Kidney (tissue), 22 donors: Measurements from ENCODE around the gene EXO5. TPM values are rescaled to one million over a fixed set of nuclear protein-coding genes. Genes with fewer than 3 reads are reported as not detected.

ENCODE experiments used
- DNase-seq, 5 donors: peaks; one replicate each; pipeline ENCODE4 v3.0.0-alpha.2; 2013 to 2020
- FAIRE-seq: peaks from 2 replicates; lab custom pipeline; 2012; peaks lifted over from hg19 to GRCh38; lab: Jason Lieb, UNC
- H3K27ac ChIP-seq, 2 donors: one replicate each; pipeline ENCODE4 v1.7.0; 2013; ENCODE audit warnings: low read depth in 2 of 2, low read length in 2 of 2, inconsistent platforms in 1 of 2
- H3K27me3 ChIP-seq: one replicate; pipeline ENCODE4 v1.7.1; 2013; ENCODE audit warnings: low read length, inconsistent platforms; ENCODE audit not compliant: control insufficient read depth, insufficient read depth
- H3K36me3 ChIP-seq, 3 donors: one replicate each; pipeline versions ENCODE4 v1.7.0 to v1.7.1; 2013; ENCODE audit warnings: low read length in 3 of 3, control low read depth in 1 of 3, inconsistent platforms in 1 of 3; ENCODE audit not compliant: insufficient read depth in 3 of 3, control insufficient read depth in 2 of 3
- H3K4me1 ChIP-seq, 3 donors: one replicate each; pipeline versions ENCODE4 v1.7.0 to v1.7.1; 2013; ENCODE audit warnings: low read length in 3 of 3, inconsistent platforms in 1 of 3, low read depth in 1 of 3; ENCODE audit not compliant: control insufficient read depth in 2 of 3, insufficient read depth in 2 of 3
- H3K4me3 ChIP-seq, 3 donors: one replicate each; pipeline versions ENCODE4 v1.7.0 to v1.8.1; 2013; ENCODE audit warnings: low read length in 3 of 3, control low read depth in 1 of 3, inconsistent platforms in 1 of 3
- H3K9ac ChIP-seq, 3 donors: one replicate each; pipeline versions ENCODE4 v1.7.0 to v1.7.1; 2013; ENCODE audit warnings: low read length in 3 of 3, control low read depth in 1 of 3, inconsistent platforms in 1 of 3
- H3K9me3 ChIP-seq, 3 donors: one replicate each; pipeline versions ENCODE4 v1.7.0 to v1.7.1; 2013; ENCODE audit warnings: low read length in 3 of 3, control low read depth in 1 of 3, inconsistent platforms in 1 of 3; ENCODE audit not compliant: control insufficient read depth in 2 of 3, insufficient read depth in 1 of 3
- intact Hi-C: fragments of 100-400 bp; cut with DNase I; formaldehyde crosslinking; loops from one replicate; pipeline ENCODE4 v1.11.1; 2022
- long read RNA-seq, 10 donors: library from polyadenylated mRNA in 1 of 10; unstranded in 1 of 10; transcript quantifications; one replicate each; pipeline ENCODE4 v2.0.0 and lab custom pipeline, GENCODE V29; 2021 to 2026
- polyA plus RNA-seq: library from polyadenylated mRNA; stranded (reverse); fragments of 350-450 nt; fragmentation: Illumina TruSeq; extraction: RNeasy Lipid Tissue Mini Kit (QIAGEN cat#74804); gene quantifications from one replicate; pipeline ENCODE4 v1.2.3, GENCODE V29; 2014; ENCODE audit warnings: low read depth, low replicate concordance; ENCODE audit not compliant: insufficient read depth
- total RNA-seq: library from RNA; stranded (reverse); fragmentation: NEBNext Ultra II Directional; extraction: Animal tissue kit (Norgen Biotek cat#: 25700); gene quantifications from one replicate; pipeline ENCODE4 v1.2.1, GENCODE V29; 2021
- TF ChIP-seq, protein P1 (sequence below): IDR thresholded peaks from 3 replicates; pipeline ENCODE4 v1.5.1; 2012; ENCODE audit warnings: mild to moderate bottlenecking, moderate library complexity, borderline replicate concordance; ENCODE audit not compliant: insufficient read depth; ENCODE audit errors: extremely low read depth
- donor health status: control.
- donor health status: control.
- donor health status: control.
- donor health status: control.
- donor health status: control.
- donor health status: DM: yes; HTN: yes; CAD: no.
- donor health status: Normal renal cell carcinoma (clear cell type).

EXO5 gene, protein sequence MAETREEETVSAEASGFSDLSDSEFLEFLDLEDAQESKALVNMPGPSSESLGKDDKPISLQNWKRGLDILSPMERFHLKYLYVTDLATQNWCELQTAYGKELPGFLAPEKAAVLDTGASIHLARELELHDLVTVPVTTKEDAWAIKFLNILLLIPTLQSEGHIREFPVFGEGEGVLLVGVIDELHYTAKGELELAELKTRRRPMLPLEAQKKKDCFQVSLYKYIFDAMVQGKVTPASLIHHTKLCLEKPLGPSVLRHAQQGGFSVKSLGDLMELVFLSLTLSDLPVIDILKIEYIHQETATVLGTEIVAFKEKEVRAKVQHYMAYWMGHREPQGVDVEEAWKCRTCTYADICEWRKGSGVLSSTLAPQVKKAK
- total RNA-seq (9.0 TPM), polyA plus RNA-seq (4.3 TPM)
- long read RNA-seq, donor 1, partial matches to known transcripts = 0 of 4 reads
- long read RNA-seq, donor 1, other reads (novel, unspliced or antisense) = 0 of 4 reads
- long read RNA-seq, donor 2, partial matches to known transcripts = 0 of 1 reads
- long read RNA-seq, donor 2, other reads (novel, unspliced or antisense) = 0 of 1 reads
- long read RNA-seq, donor 3, partial matches to known transcripts = 0 of 5 reads
- long read RNA-seq, donor 3, other reads (novel, unspliced or antisense) = 0 of 5 reads
- long read RNA-seq, donor 4, partial matches to known transcripts = 0 of 5 reads
- long read RNA-seq, donor 4, other reads (novel, unspliced or antisense) = 0 of 5 reads
- long read RNA-seq, donor 5, partial matches to known transcripts = 0 of 1 reads
- long read RNA-seq, donor 5, other reads (novel, unspliced or antisense) = 0 of 1 reads
- long read RNA-seq, donor 6, partial matches to known transcripts = 0 of 5 reads
- long read RNA-seq, donor 6, other reads (novel, unspliced or antisense) = 0 of 5 reads
- long read RNA-seq, donor 7, partial matches to known transcripts = 0 of 3 reads
- long read RNA-seq, donor 7, other reads (novel, unspliced or antisense) = 1 of 3 reads
- long read RNA-seq, donor 8 = 0 reads
- long read RNA-seq, donor 9, partial matches to known transcripts = 0 of 2 reads
- long read RNA-seq, donor 9, other reads (novel, unspliced or antisense) = 0 of 2 reads
- long read RNA-seq, donor 10, partial matches to known transcripts = 0 of 1 reads
- long read RNA-seq, donor 10, other reads (novel, unspliced or antisense) = 0 of 1 reads

GRCh38 chr1:40508375-40509341 lies at the start of gene EXO5:
Gene EXO5, plus strand, starts transcription at chr1:40508767. Its CDS starts 5,778 bp downstream, at chr1:40514545.
- intact Hi-C loops = no loop called here
- TF ChIP-seq, protein P1, sequence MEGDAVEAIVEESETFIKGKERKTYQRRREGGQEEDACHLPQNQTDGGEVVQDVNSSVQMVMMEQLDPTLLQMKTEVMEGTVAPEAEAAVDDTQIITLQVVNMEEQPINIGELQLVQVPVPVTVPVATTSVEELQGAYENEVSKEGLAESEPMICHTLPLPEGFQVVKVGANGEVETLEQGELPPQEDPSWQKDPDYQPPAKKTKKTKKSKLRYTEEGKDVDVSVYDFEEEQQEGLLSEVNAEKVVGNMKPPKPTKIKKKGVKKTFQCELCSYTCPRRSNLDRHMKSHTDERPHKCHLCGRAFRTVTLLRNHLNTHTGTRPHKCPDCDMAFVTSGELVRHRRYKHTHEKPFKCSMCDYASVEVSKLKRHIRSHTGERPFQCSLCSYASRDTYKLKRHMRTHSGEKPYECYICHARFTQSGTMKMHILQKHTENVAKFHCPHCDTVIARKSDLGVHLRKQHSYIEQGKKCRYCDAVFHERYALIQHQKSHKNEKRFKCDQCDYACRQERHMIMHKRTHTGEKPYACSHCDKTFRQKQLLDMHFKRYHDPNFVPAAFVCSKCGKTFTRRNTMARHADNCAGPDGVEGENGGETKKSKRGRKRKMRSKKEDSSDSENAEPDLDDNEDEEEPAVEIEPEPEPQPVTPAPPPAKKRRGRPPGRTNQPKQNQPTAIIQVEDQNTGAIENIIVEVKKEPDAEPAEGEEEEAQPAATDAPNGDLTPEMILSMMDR = no peak
- Histone ChIP-seq H3K9ac (peak within 1 kb of the TSS; percentile 71 to 91 (median 71)), H3K4me1 (peaks cover 0 to 4% (median 0%) of the 10 kb centered on the region in 3 donors), H3K36me3 (no peaks in the 10 kb centered on the region), H3K27ac (peak within 1 kb of the TSS; percentile 32 to 55), H3K27me3 (no peaks in the 10 kb centered on the region), H3K9me3 (peaks cover 0 to 3% (median 0%) of the 10 kb centered on the region in 3 donors), H3K4me3 (peak within 1 kb of the TSS; percentile 79 to 82 (median 82))
- FAIRE-seq (no peak), DNase-seq (peak; percentile 83 to 92 (median 84))

GRCh38 chr1:40462956-40463590 lies 45.5 kb upstream of the EXO5 start:
- Histone ChIP-seq H3K4me3 (no peak overlapping the region), H3K9me3 (peaks cover 3 to 65% (median 29%) of the 10 kb centered on the region in 3 donors), H3K27me3 (no peaks in the 10 kb centered on the region), H3K4me1 (no peaks in the 10 kb centered on the region), H3K9ac (no peak overlapping the region), H3K36me3 (no peaks in the 10 kb centered on the region), H3K27ac (no peak overlapping the region)
- TF ChIP-seq, protein P1 = no peak
- intact Hi-C loops = no loop called here
- no peak for DNase-seq
- no peak for FAIRE-seq
